ENCODE data around the gene ACKR4. TPM values are rescaled to one million over a fixed set of nuclear protein-coding genes. Genes with fewer than 3 reads are reported as not detected.

ACKR4 gene
- total and polyA plus RNA-seq, 2 donors (not counting 1 experiment from before 2014, with no cell fraction given), result 0.15 to 0.21 TPM

- H3K4me3 Mint-ChIP-seq, result no peak overlapping the region
- no peaks in the 10 kb centered on the region for H3K4me1 ChIP-seq (ENCODE audit: control insufficient read depth in 2 of 2, insufficient read depth in 2 of 2, low read length in 2 of 2)
- POLR2A ChIA-PET, result no interaction called here
- no peaks in the 10 kb centered on the region for H3K27me3 Mint-ChIP-seq
- CTCF ChIA-PET, result interaction anchor here (1.5 kb wide), 1 partner anchor 15 kb away, joined by 3 read pairs; no protein-coding TSS in a partner anchor
- peaks cover 9% of the 10 kb centered on the region for H3K4me1 Mint-ChIP-seq
- no peak for DNase-seq
- H3K9me3 ChIP-seq (ENCODE audit: control extremely low read depth in 1 of 3, control insufficient read depth in 2 of 3, insufficient read depth in 1 of 3, low read length in 2 of 3), result no peaks in the 10 kb centered on the region
- H3K27me3 ChIP-seq (replicated peaks in 1 of 4; ENCODE audit: control extremely low read depth in 1 of 4, control insufficient read depth in 3 of 4, insufficient read depth in 4 of 4, low read length in 3 of 4), result no peaks in the 10 kb centered on the region
- no peak overlapping the region for H3K27ac Mint-ChIP-seq
- no peak overlapping the region for H2AFZ ChIP-seq (ENCODE audit: insufficient read depth, low read depth, low read length, poor library complexity, severe bottlenecking)
- ATAC-seq (ENCODE audit: low read depth), result no peak
- no peak overlapping the region for H3K4me3 ChIP-seq (ENCODE audit: control extremely low read depth in 1 of 5, extremely low read depth in 1 of 5, insufficient read depth in 1 of 5, low read depth in 2 of 5, low read length in 4 of 5)
- H3K27ac ChIP-seq (ENCODE audit: low read length in 2 of 2), result no peak overlapping the region
- H3K79me2 ChIP-seq (ENCODE audit: control insufficient read depth, insufficient read depth, low read length), result no peaks in the 10 kb centered on the region
- no peak overlapping the region for H3K9ac ChIP-seq (ENCODE audit: low read length)
- no peaks in the 10 kb centered on the region for H4K20me1 ChIP-seq (ENCODE audit: control insufficient read depth, insufficient read depth, low read length, poor library complexity, severe bottlenecking)
- peaks cover 0 to 10% of the 10 kb centered on the region in 2 experiments for H3K36me3 ChIP-seq (replicated peaks in 1 of 2; ENCODE audit: control extremely low read depth in 1 of 2, control insufficient read depth in 1 of 2, extremely low read depth in 1 of 2, insufficient read depth in 2 of 2, low read length in 1 of 2)
- no peak for TF ChIP-seq EZH2 (IDR thresholded peaks at IDR 0.05; ENCODE audit: borderline replicate concordance, insufficient read depth, low read depth, low read length, poor library complexity, severe bottlenecking)
- TF ChIP-seq CTCF (IDR thresholded peaks at IDR 0.05), result no peak
- intact Hi-C loops (cut with micrococcal nuclease), result no loop called here
- H3K9me3 Mint-ChIP-seq (ENCODE audit: insufficient read depth), result no peaks in the 10 kb centered on the region
- no peak overlapping the region for H3K4me2 ChIP-seq (replicated peaks; ENCODE audit: low read depth, low read length, poor library complexity, severe bottlenecking)
- WGBS (ENCODE audit: insufficient coverage), result 100% methylated on average over 2 of the region's 6 CpGs
Observed at GRCh38 chr3:132626955-132627354, 29.9 kb downstream of the ACKR4 start.

- no CpG with 5 or more reads among the region's 2 CpGs for whole genome bisulfite sequencing (ENCODE audit: insufficient coverage)
Observed at GRCh38 chr3:132628157-132628556, 31.1 kb downstream of the ACKR4 start.

More at GRCh38 chr3:132628157-132628556, 31.1 kb downstream of the ACKR4 start:
- Mint-ChIP-seq H3K27ac (no peak overlapping the region), H3K4me1 (peaks cover 7% of the 10 kb centered on the region), H3K4me3 (no peak overlapping the region), H3K27me3 (no peaks in the 10 kb centered on the region), H3K9me3 (ENCODE audit: insufficient read depth) (no peaks in the 10 kb centered on the region)
- H3K27ac ChIP-seq (ENCODE audit: low read length in 2 of 2), result no peak overlapping the region
- H3K9ac ChIP-seq (ENCODE audit: low read length), result no peak overlapping the region
- no peaks in the 10 kb centered on the region for H4K20me1 ChIP-seq (ENCODE audit: control insufficient read depth, insufficient read depth, low read length, poor library complexity, severe bottlenecking)
- H3K4me3 ChIP-seq (ENCODE audit: control extremely low read depth in 1 of 5, extremely low read depth in 1 of 5, insufficient read depth in 1 of 5, low read depth in 2 of 5, low read length in 4 of 5), result no peak overlapping the region
- ATAC-seq (ENCODE audit: low read depth), result no peak
- TF ChIP-seq EZH2 (IDR thresholded peaks at IDR 0.05; ENCODE audit: borderline replicate concordance, insufficient read depth, low read depth, low read length, poor library complexity, severe bottlenecking), result no peak
- no peak for TF ChIP-seq CTCF (IDR thresholded peaks at IDR 0.05)
- H3K9me3 ChIP-seq (ENCODE audit: control extremely low read depth in 1 of 3, control insufficient read depth in 2 of 3, insufficient read depth in 1 of 3, low read length in 2 of 3), result no peaks in the 10 kb centered on the region
- no peak overlapping the region for H2AFZ ChIP-seq (ENCODE audit: insufficient read depth, low read depth, low read length, poor library complexity, severe bottlenecking)
- H3K79me2 ChIP-seq (ENCODE audit: control insufficient read depth, insufficient read depth, low read length), result no peaks in the 10 kb centered on the region
- H3K4me2 ChIP-seq (replicated peaks; ENCODE audit: low read depth, low read length, poor library complexity, severe bottlenecking), result no peak overlapping the region
- H3K4me1 ChIP-seq (ENCODE audit: control insufficient read depth in 2 of 2, insufficient read depth in 2 of 2, low read length in 2 of 2), result no peaks in the 10 kb centered on the region
- ChIA-PET POLR2A (no interaction called here), CTCF (no interaction called here)
- H3K27me3 ChIP-seq (replicated peaks in 1 of 4; ENCODE audit: control extremely low read depth in 1 of 4, control insufficient read depth in 3 of 4, insufficient read depth in 4 of 4, low read length in 3 of 4), result no peaks in the 10 kb centered on the region
- no peak for DNase-seq
- peaks cover 0 to 10% of the 10 kb centered on the region in 2 experiments for H3K36me3 ChIP-seq (replicated peaks in 1 of 2; ENCODE audit: control extremely low read depth in 1 of 2, control insufficient read depth in 1 of 2, extremely low read depth in 1 of 2, insufficient read depth in 2 of 2, low read length in 1 of 2)
- intact Hi-C loops (cut with micrococcal nuclease), result no loop called here

Measured in B cell (primary cell).